Endothelial cell of umbilical vein (primary cell): ENCODE data around the gene SLC49A3. TPM values are rescaled to one million over a fixed set of nuclear protein-coding genes. Genes with fewer than 3 reads are reported as not detected.

ENCODE experiments used
- BruUV-seq: library from RNA; stranded (reverse); fragments of 400-500 nt; replicated peaks from 2 replicates; lab custom pipeline; 2021; lab: Mats Ljungman, UMichigan
- CTCF ChIA-PET: fragments of 300-600, 350-600 bp; sonication (Branson Sonifier 250); formaldehyde crosslinking; loops from one replicate; lab custom pipeline; 2021; ENCODE audit warnings: antibody characterized with exemption, inconsistent platforms; lab: Charles Lee
- POLR2A ChIA-PET: fragments of 300-600, 350-600 bp; sonication (Branson Sonifier 250); formaldehyde crosslinking; loops from one replicate; lab custom pipeline; 2021; ENCODE audit warnings: antibody characterized with exemption, inconsistent platforms; lab: Charles Lee
- DNase-seq: peaks from one replicate; pipeline ENCODE4 v3.0.0-alpha.2; 2011; ENCODE audit warnings: low read depth, low spot score
- FAIRE-seq: peaks from 2 replicates; lab custom pipeline; 2011; peaks lifted over from hg19 to GRCh38; lab: Jason Lieb, UNC
- H2AFZ ChIP-seq: 2 replicates; pipeline ENCODE4 v1.6.0; 2012; ENCODE audit warnings: low read depth, low read length, control low read depth, inconsistent platforms
- H3K27ac ChIP-seq: 2 replicates; pipeline ENCODE4 v1.5.1; 2011; ENCODE audit warnings: low read depth, mild to moderate bottlenecking, control low read depth, low read length, moderate library complexity; ENCODE audit not compliant: insufficient read depth
- H3K27me3 ChIP-seq, 2 experiments: 2 replicates each; pipeline versions ENCODE4 v1.6.0 to v1.6.1; 2011; ENCODE audit warnings: low read length in 2 of 2, mixed read lengths in 1 of 2; ENCODE audit not compliant: control insufficient read depth in 2 of 2, insufficient read depth in 2 of 2
- H3K36me3 ChIP-seq, 2 experiments: 2 replicates in 1 of 2; 3 replicates in 1 of 2; pipeline ENCODE4 v1.5.1; 2011; ENCODE audit warnings: low read length in 2 of 2, mild to moderate bottlenecking in 1 of 2, moderate library complexity in 1 of 2; ENCODE audit not compliant: control insufficient read depth in 2 of 2, insufficient read depth in 2 of 2; ENCODE audit errors: extremely low read depth in 1 of 2
- H3K4me1 ChIP-seq: 3 replicates; pipeline ENCODE4 v1.5.1; 2011; ENCODE audit warnings: mild to moderate bottlenecking, low read length; ENCODE audit not compliant: control insufficient read depth, insufficient read depth; ENCODE audit errors: extremely low read depth
- H3K4me2 ChIP-seq: 2 replicates; pipeline ENCODE4 v1.6.1; 2011; ENCODE audit warnings: low read length, control low read depth, mixed read lengths; ENCODE audit not compliant: insufficient read depth
- H3K4me3 ChIP-seq, 3 experiments: fragments of 200-600 bp in 1 of 3; sonication (generic), shearing (Covaris generic) in 1 of 3; replicated peaks in 1 of 3; 2 replicates each; pipeline ENCODE4 v1.5.1; 2011 to 2016; ENCODE audit warnings: control low read depth in 3 of 3, low read length in 3 of 3, mild to moderate bottlenecking in 2 of 3, inconsistent platforms in 1 of 3, low read depth in 1 of 3, moderate library complexity in 1 of 3; ENCODE audit not compliant: insufficient read depth in 1 of 3
- H3K79me2 ChIP-seq: 2 replicates; pipeline ENCODE4 v1.6.0; 2012; ENCODE audit warnings: low read length, inconsistent platforms; ENCODE audit not compliant: control insufficient read depth, insufficient read depth
- H3K9ac ChIP-seq: replicated peaks from 2 replicates; pipeline ENCODE3; 2011; ENCODE audit warnings: low read length, control low read depth; ENCODE audit not compliant: insufficient read depth; ENCODE audit errors: extremely low read depth
- H3K9me1 ChIP-seq: replicated peaks from 3 replicates; pipeline ENCODE4 v1.6.0; 2011; ENCODE audit warnings: mild to moderate bottlenecking, low read length; ENCODE audit not compliant: control insufficient read depth, insufficient read depth; ENCODE audit errors: extremely low read depth
- H3K9me3 ChIP-seq: replicated peaks from 2 replicates; pipeline ENCODE4 v1.5.1; 2012; ENCODE audit warnings: low read length, inconsistent platforms; ENCODE audit not compliant: control insufficient read depth, insufficient read depth
- H4K20me1 ChIP-seq: replicated peaks from 2 replicates; pipeline ENCODE3; 2011; ENCODE audit warnings: mild to moderate bottlenecking, low read length; ENCODE audit not compliant: control insufficient read depth, insufficient read depth; ENCODE audit errors: extremely low read depth
- GATA2 ChIP-seq: IDR thresholded peaks from 2 replicates; pipeline ENCODE4 v1.7.0; 2011; ENCODE audit warnings: low read depth, mild to moderate bottlenecking, moderate library complexity, mixed read lengths, low read length; ENCODE audit not compliant: insufficient read length, insufficient read depth
- dilution Hi-C: fragments of 300-500 bp; cut with MboI; formaldehyde crosslinking; loops from one replicate; pipeline ENCODE4 v1.15.0; 2019; ENCODE audit warnings: low sequenced_read_pairs; ENCODE audit not compliant: extremely low pct_ligation_motif_present
- intact Hi-C: fragments of 100-400 bp; cut with micrococcal nuclease; formaldehyde crosslinking; loops from one replicate; pipeline ENCODE4 v1.10.0; 2022
- polyA plus RNA-seq, 4 experiments: library from polyadenylated mRNA; depleted of rRNA in 3 of 4; stranded (reverse) in 3 of 4; unstranded in 1 of 4; fragments of >200 nt; gene quantifications; 2 replicates each; pipeline versions ENCODE4 v1.2.1 to v1.2.3, GENCODE V29; 2011 to 2012; ENCODE audit warnings: missing spikeins in 1 of 4
- total RNA-seq: library from RNA; stranded (reverse); gene quantifications from 2 replicates; pipeline ENCODE4 v1.2.3, GENCODE V29; 2021

Gene SLC49A3
- total and polyA plus RNA-seq, 2 donors (not counting 3 experiments of a cell fraction or from before 2014, with no cell fraction given) = 4.2 to 11.5 TPM

- dilution Hi-C loops = no loop called here
- POLR2A ChIA-PET = no interaction called here
- CTCF ChIA-PET = no interaction called here
- no peak overlapping the region for H3K27ac ChIP-seq
- no peaks in the 10 kb centered on the region for H3K9me1 ChIP-seq
- FAIRE-seq (no peak), DNase-seq (no peak)
- no peaks in the 10 kb centered on the region for H3K27me3 ChIP-seq
- H3K4me2 ChIP-seq = no peak overlapping the region
- no peak overlapping the region for H3K4me3 ChIP-seq
- no peak for TF ChIP-seq GATA2
- H3K79me2 ChIP-seq = no peaks in the 10 kb centered on the region
- no peaks in the 10 kb centered on the region for H3K4me1 ChIP-seq
- no TSS peak for BruUV-seq
- no peak overlapping the region for H3K9ac ChIP-seq
- H3K36me3 ChIP-seq = no peaks in the 10 kb centered on the region
- H4K20me1 ChIP-seq = no peaks in the 10 kb centered on the region
- intact Hi-C loops = no loop called here
- H3K9me3 ChIP-seq = no peaks in the 10 kb centered on the region
- H2AFZ ChIP-seq = no peak overlapping the region
Measured at GRCh38 chr4:632196-632790, 56.7 kb downstream of the SLC49A3 start.

Other genes with a start within 250 kb of the SLC49A3 start
- gene ZNF721, start 190.0 kb downstream of the SLC49A3 start, total RNA-seq = 21.3 and 21.7 TPM in 2 replicates
- 4.0 and 5.5 TPM in 2 replicates for gene ZNF721, start 190.0 kb downstream of the SLC49A3 start, polyA plus RNA-seq
- 59.0 and 59.1 TPM in 2 replicates for gene PIGG, start 189.9 kb downstream of the SLC49A3 start, total RNA-seq
- 62.2 and 64.7 TPM in 2 replicates for gene PIGG, start 189.9 kb downstream of the SLC49A3 start, polyA plus RNA-seq
- gene TMEM271, start 112.9 kb downstream of the SLC49A3 start, total RNA-seq = not detected in 2 replicates
- gene TMEM271, start 112.9 kb downstream of the SLC49A3 start, polyA plus RNA-seq = not detected in 2 replicates
- gene PDE6B, start 63.6 kb downstream of the SLC49A3 start, total RNA-seq = 0.85 and 1.8 TPM in 2 replicates
- 0.77 and 0.78 TPM in 2 replicates for gene PDE6B, start 63.6 kb downstream of the SLC49A3 start, polyA plus RNA-seq
- gene ATP5ME, start 14.9 kb downstream of the SLC49A3 start, total RNA-seq = 303 and 310 TPM in 2 replicates
- 244 and 304 TPM in 2 replicates for gene ATP5ME, start 14.9 kb downstream of the SLC49A3 start, polyA plus RNA-seq
- 13.4 and 15.5 TPM in 2 replicates for gene MYL5, start 14.6 kb downstream of the SLC49A3 start, total RNA-seq
- 12.3 and 14.2 TPM in 2 replicates for gene MYL5, start 14.6 kb downstream of the SLC49A3 start, polyA plus RNA-seq
- 69.2 and 70.2 TPM in 2 replicates for gene PCGF3, start 16.7 kb upstream of the SLC49A3 start, total RNA-seq
- 91.8 and 95.3 TPM in 2 replicates for gene PCGF3, start 16.7 kb upstream of the SLC49A3 start, polyA plus RNA-seq
- 1.3 and 1.8 TPM in 2 replicates for gene CPLX1, start 137.0 kb upstream of the SLC49A3 start, total RNA-seq
- gene CPLX1, start 137.0 kb upstream of the SLC49A3 start, polyA plus RNA-seq = 1.0 and 1.4 TPM in 2 replicates
- 109 and 110 TPM in 2 replicates for gene GAK, start 243.2 kb upstream of the SLC49A3 start, total RNA-seq
- gene GAK, start 243.2 kb upstream of the SLC49A3 start, polyA plus RNA-seq = 49.6 and 51.9 TPM in 2 replicates
- gene TMEM175, start 243.3 kb upstream of the SLC49A3 start, total RNA-seq = 16.5 and 21.9 TPM in 2 replicates
- gene TMEM175, start 243.3 kb upstream of the SLC49A3 start, polyA plus RNA-seq = 80.1 and 83.0 TPM in 2 replicates